SK-N-DZ (cell line): ENCODE results near the gene COPE. TPM values are rescaled to one million over a fixed set of nuclear protein-coding genes. Genes with fewer than 3 reads are reported as not detected.

Source experiments
- DNase-seq: peaks from one replicate; pipeline ENCODE4 v3.0.0-alpha.2; 2015; ENCODE audit warnings: low spot score
- polyA plus RNA-seq, 2 experiments: library from polyadenylated mRNA; depleted of rRNA; stranded (reverse); fragments of >200 nt; gene quantifications; 2 replicates each; pipeline ENCODE4 v1.2.3, GENCODE V29; 2014

COPE gene
- 379 and 401 TPM in 2 replicates for polyA plus RNA-seq (2014; cell fraction: cytosol; rRNA removed)
- polyA plus RNA-seq (2014; cell fraction: nucleus; rRNA removed) = 193 and 231 TPM in 2 replicates

DNA sequence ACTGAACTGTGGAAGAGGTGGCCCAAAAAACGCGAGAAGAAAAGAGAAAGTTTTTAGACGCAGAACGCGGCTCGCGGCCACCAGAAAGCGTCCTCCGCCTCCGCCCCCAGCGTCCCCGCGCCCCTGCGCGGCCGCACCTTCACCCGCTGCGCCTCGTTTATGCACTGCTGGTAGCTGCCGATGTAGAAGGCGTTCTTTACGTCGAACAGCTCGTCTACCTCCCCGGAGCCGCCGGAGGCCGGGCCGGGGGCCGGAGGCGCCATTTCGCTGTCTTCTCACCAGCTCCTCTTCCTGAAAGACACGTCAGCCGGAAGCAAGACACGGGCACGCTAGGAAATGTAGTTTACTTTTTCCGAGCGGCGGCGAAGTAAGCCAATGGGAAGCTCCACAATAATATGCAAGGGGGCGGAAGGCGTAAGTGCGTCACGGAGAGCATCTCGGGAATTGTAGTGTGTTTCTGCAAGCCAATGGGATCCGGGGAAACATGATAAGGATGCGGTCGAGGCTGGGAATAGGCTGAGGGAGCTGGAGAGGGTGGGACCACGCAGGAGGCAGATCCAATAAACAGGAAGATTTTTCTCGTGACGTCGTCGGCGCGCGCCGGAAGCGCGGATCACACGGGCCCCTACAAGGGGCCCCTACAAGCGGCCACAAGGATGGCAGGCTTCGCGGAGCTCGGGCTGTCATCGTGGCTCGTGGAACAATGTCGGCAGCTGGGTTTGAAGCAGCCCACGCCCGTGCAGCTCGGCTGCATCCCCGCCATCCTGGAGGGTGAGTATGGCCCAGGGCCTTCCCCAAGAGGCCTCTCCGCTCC is at the start of gene COPE, which contains the start of gene DDX49:
Gene COPE (minus strand): TSS at position 302 of the 814 bp plus-strand sequence. CDS start 39 bp downstream, at position 263.
Gene DDX49 (plus strand): TSS at position 630 of the 814 bp plus-strand sequence. CDS start 27 bp downstream, at position 657.
- DNase-seq = peak; percentile 100

DNA sequence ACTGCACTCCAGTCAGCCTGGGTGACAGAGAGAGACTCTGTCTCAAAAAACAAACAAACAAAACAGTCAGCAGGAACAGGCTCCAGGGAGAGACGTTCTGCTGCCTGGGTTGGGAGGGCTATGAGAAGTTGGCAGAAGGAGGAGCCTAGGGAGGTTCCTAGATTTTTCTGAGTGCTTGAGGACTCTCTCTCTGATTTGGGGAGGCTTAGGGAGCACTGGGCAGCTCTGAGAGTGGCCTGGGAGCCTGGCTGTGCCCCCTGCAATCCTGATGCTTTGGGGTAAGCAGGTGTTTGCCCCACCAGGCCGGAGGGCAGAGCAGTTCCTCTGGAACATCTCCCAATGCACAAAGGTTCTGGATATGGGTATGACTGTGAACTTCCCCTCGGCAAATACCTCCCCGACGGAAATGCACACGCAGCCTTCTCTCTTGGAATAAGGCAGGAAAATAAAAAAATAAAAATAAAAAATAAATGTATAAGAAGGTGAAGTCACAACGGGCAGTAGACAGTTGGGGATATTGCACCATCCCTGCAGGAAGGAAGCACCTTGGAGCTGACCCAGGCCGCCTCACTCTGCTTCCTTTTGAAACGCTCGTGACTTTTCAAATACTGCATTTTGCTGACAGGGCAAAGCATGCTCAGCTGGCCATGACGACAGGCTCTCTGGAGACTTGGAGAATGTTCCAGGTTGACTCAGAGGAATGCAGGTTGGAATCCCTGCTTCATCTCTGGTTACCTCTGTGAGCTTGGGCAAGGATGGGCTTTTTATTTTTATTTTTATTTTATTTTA is 48.4 kb upstream of the COPE start:
- no peak for DNase-seq

DNA sequence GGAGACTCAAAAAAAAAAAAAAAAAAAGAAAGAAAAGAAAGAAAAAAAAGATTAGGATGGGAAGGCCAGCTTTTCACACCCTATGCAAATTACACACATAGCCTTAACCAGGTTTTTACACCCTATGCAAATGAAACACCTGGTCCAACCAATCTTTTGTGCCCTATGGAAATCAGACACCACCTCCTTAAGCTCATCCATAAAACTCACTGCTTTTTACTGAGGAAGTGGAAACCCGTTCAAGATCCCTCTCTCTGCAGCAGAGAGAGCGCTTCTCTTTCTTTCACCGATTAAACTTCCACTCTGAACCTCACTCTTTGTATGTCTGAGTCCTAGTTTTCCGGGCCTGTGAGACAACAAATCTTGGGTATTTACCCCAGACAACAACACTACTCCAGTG is 47.1 kb upstream of the COPE start:
- no peak for DNase-seq

DNA sequence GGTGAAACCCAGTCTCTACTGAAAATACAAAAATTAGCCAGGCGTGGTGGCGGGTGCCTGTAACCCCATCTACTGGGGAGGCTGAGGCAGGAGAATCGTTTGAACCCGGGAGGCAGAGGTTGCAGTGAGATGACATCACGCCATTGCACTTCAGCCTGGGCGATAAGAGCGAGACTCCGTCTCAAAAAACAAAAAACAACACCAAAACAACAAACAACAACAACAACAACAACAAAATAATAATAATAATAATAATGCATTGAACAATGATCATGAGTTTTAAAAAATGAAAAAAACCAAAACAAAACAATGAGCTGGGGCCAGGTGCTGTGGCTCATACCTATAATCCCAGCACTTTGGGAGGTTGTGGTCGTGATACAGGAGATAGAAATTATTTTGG is 44.9 kb upstream of the COPE start:
- DNase-seq = no peak

DNA sequence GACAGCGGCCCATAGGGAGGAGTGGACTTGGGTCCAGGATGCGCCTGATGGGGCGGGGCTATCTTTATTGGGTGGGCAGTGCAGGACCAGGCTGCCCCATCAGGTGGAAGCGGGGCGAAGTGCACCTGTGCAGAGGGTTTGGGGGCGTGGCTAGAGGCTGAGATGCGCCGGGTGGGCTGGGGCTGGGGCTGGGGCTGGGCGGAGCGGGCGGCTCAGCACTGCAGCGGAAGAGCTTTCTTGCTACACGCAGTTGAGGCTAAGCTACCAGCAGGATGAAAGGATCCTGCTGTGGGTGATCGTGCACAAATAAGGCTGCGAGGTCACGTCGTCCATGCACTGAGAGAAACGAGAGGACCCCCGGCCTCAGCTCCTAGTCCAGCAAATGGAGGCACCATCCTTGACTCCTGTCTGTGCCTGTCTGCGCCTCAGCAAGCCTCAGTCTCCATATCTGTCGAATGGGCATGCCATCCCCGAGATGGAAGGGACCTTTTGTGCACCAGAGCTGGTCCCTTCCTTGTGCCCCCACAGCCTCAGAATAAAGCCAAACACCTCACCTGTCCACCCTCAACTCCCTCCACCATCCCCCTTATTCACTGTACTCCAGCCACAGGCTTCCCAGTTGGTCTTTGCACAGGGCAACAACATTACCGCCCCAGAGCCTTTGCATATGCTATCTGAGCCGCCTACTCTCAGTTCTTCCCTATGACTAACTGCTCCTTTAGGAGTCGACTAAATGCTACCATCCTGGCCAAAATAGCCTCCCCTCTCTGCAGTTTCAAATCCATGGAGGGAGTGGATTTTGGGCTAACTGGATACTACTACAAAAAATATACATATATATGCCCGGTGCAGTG is 42.8 kb upstream of the COPE start:
- DNase-seq = no peak

DNA sequence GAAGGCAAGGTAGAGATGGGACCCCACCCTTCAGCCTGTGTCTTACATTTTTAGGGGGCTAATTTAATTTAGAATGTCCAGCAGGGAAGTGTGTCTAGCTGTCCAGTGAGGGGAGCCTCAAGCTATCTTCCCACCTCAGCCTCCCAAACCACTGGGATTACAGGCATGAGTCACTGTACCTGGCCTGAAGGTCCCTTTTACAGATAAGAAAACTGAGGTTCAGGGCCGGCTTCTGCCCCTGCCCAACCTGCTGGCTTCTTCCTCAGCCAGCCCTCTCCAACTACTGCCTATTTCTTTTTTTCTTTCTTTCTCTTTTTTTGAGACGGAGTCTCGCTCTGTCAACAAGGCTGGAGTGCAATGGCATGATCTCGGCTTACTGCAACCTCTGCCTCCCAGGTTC is 41.2 kb upstream of the COPE start:
- no peak for DNase-seq

DNA sequence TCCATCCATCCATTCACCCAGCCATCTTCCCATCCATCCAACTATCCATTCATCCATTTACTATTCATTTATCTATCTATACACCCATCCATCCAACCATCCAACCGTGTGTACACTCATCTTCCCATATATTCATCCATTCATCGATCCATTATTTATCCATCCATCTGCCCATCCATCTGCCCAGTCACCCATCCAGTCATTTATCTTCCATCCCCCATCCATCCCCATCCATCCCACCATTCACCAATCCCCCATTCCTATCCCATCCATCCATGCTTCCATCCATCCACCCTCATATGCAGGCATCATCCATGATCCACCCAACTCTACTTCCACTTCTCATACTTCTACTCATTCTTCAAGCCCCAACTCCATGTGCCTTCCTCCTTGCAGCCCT is 35.9 kb upstream of the COPE start:
- no peak for DNase-seq

DNA sequence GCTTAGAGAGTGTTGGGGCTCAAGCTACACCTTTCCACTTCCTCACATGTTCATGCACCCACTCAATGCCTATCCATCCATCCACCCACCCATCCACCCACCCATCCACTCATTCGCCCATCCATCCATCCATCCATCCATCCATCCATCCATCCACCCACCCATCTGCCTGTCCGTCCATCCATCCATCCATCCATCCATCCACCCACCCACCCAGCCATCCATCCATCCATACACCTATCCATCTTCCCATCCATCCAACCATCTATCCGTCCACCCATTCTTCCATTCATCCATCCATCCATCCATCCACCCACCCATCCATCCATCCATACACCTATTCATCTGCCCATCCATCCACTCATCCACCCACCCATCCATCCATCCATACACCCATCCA is 34.9 kb upstream of the COPE start:
- DNase-seq = no peak

DNA sequence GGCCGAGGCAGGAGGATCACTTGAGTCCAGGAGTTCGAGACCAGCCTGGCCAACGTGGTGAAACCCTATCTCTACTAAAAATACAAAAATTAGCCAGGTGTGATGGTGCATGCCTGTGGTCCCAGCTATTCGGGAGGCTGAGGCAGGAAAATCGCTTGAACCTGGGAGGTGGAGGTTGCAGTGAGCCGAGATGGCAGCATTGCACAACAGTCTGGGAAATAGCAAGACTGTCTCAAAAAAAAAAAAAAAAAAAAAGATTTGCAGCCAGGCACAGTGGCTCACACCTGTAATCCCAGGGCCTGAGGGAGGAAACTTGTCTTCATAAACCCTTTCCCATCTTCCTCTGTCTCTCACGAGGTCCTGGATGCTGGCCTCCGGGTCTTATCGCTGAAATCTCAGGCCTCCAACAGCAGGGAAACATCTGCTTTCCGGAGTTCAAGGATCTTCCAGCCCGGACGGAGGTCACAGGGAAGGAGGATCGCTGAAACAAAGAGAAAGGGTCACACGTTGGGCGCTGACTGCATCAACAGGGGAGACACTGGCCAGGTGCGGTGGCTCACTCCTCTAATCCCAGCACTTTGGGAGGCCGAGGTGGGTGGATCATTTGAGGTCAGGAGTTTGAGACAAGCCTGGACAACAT is 33.3 kb upstream of the COPE start:
- peak; percentile 53 for DNase-seq

DNA sequence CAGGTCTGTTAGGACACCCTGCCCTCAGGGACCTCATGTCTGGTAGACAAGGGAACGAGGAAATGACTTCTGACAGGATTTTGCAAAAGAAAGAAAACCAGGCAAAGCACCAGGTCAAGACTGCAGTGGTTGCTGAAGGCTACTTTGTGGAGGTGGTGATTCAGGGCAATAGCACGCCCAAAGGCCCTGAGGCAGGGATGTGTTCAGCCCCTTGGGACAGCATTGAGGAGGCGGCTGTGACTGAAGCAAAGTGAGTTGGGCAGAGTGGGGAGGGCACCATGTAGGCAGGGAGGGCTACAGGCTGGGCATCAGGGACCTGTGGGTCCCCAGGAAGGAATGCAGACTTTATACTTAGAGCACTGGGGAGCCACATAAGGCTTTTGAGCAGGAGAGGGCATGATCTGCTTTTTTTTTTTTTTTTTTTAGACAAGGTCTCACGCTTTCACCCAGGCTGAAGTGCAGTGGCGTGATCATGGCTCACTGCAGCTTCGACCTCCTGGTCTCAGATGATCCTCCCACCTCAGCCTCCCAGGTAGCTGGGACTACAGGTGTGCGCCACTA is 32.6 kb upstream of the COPE start:
- no peak for DNase-seq

DNA sequence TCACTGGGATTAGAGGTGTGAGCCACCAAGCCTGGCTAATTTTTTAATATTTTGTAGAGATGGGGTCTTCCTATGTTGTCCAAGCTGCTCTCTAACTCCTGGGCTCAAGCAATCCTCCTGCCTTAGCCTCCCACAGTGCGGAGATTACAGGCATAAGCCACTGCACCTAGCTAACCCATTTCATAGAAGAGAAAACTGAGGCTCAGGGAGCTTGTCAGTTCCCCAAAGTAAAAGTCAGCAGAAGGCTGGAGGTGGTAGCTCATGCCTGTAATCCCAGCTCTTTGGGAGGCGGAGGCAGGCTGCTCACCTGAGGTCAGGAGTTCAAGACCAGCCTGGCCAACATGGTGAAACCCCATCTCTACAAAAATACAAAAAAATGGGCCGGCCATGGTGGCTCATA is 30.7 kb upstream of the COPE start:
- no peak for DNase-seq

DNA sequence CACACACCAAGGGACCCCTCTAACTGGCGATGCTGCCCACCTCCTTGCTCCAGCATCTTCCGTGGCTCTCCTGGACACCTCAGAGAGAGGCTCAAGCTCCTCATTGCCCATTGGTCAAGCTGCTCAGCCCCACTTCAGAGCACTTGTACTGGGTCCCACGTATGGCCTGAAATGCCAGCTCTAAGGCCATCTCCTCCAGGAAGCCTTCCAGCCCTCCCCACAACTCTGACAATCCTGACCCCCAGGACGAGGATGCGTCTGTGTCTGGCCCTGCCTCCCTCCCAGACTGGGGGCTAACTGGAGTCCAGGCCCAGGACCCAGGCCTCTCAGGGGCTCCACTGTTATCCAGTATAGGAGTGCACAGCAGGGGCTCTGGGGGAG is 29.8 kb upstream of the COPE start:
- DNase-seq = no peak

DNA sequence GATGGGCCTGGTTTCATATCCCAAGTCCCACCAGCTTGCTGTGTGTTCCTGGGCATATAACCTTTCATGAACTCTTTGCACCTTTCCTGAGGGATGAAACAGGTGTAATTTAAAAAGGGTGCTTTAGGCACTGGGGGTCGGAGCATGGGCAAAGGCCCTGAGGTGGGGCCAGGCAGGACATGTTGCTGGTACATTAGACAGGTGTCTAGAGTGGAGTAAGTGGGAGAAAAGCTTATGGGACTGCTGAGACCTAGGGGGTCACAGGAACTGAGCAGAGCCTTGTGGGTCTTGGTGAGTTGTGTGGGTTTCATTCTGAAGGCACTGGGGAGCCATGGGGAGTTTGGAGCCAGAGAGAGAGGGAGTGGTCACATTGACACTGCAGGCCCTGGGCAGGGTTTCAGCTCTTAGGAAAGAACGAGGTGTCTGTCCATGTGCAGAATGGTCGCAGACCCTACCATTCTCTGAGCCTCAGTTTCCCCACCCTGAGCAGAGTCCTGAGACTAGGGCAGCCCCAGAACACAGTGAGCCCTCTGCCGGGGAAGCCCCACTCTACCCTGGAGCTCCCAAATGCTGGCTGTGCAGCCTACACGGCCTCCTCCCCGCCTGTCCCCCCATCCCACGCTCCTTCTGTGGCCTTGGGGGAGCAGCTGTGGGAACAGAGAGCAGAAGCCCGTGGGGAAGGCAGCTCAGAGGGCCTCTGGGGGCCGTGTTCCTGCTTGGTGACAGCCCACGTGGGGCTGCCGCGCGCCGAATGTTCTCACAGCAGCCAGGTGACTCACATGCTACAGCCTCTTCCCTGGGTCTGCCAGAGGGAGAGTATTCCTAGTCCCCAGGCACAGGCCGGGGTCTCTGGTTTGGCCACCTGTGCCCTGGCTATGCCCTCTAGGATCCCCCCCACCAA is 29.1 kb upstream of the COPE start:
- DNase-seq = no peak

DNA sequence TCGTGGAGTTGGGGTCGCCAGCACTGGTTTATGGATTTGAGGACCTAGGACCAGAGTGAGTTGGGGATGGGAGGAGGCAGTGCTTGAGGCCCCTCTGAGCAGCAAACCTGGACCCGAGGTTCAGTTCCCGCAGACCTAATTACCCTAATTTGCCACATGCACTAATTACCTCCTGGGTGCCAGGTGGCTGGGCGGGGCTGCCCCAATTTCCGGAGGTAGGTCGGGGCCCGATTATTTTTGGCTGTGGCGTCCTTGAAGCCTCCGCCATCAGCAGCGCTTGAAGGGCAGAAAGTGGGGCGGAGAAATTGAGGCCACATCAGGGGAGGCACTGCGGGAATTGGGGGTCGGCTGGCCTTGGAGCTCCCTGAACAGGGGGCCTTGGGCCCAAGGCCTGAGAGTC is 27.7 kb upstream of the COPE start:
- no peak for DNase-seq

DNA sequence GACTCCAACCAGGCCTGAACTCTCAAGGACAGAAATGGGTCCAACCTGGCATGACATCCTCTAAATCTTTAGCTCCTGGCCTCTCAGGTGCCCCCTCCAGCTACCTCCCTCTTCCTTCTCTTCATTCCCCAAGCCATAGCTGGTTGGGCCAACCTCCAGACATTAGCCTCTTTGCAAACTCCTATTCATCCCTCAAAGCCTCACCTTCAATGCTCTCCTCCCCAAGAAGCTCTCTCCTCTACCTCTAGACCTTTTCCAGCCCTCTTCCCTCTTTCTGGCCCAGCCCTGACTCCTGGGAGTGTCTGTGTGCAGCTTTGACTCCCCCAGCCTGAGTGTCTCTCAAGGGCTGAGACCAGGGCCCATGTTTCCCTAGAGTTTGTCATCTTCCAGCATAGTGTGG is 27.1 kb upstream of the COPE start:
- no peak for DNase-seq

DNA sequence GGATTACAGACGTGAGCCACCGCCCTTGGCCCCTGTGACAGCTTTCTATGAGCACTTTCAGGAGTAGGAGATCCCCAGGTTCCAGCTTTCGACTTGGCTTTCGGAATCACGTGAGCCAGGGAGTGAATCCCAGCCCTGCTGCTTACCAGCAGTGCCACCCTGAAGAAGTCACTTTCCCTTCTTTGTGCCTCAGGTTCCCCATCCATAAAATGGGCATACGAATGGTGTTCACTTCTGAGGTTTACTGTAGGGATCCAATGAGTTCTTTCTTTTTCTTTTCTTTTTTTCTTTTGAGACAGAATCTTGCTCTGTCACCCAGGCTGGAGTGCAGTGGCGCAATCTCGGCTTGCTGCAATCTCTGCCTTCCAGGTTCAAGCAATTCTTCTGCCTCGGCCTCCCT is 26.1 kb upstream of the COPE start:
- DNase-seq = no peak

DNA sequence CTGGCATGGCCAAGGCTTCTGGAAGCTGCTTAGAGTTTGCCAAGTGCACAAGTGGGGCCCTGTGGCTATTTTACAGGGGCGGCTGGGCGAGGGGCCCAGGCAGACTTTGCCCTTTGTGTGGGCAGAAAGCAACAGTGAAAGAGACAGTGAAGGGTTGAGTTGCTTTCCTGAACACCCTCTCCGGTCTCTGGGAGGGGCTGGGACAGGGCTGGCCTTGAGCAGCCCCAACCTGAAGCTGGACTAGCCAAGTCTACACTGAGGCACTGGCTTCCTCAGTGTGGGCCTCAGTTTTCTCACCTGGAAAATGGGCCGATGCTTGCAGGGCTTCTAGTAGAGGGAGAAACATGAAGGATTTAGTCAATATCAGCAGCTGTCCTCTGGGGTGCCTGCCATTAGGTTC is 24.3 kb upstream of the COPE start:
- DNase-seq = no peak

DNA sequence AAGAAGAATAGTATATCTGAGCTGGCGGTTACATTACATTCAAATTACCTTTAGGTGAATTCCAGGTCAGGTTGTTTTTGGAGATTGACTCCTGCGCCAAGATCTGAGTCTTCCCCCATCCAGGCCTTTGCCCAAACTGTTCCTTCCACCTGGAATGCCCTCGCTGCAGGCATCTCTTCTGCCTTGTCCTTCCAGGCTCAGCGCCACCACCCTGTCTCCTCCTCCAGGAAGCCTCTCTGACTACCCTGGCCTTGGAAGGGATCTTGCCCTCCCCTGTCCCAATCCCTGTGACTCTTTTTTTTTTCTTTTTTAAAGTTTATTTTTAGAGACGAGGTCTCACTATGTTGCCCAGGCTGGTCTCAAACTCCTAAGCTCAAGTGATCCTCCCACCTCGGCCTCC is 23.5 kb upstream of the COPE start:
- DNase-seq = no peak

DNA sequence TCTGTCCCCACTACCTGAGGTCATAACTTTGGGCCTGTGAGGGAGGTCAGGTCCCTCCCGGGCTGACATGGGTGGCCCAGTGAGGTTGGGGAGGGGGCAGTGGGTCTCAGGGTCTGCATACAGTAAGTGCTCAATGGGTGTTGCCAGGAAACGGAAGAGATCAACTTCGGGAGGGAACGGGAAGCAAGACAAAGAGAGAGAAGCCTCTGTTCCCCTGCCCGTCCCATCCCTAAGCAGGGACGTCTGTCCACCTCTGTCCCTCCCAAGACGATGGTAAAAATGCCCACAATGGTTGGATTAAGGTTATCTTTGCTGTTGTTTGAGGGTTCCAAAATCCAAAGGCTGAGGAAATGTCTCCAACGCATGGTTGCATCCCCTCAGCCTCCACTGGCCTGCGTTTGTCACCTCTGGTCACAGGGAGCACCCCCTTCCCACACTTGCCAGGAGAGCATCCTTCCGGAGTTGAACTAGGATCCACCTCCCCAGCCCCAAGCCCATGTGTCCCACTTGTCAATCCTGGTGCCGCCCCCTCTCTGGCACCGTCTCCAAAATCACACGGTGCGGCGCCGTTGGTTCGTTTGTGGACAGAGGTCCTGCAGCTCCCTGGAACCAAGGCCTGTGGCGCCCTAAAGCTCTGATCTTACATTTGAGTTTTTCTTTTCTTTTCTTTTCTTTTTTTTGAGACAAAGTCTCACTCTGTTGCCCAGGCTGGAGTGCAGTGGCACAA is 22.6 kb upstream of the COPE start:
- no peak for DNase-seq
